IMR-90 (cell line): ENCODE data around the gene SLC1A7. TPM values are rescaled to one million over a fixed set of nuclear protein-coding genes. Genes with fewer than 3 reads are reported as not detected.

Experiments used
- ATAC-seq: fragments of 200-7000 bp; cut with Tn5 transposase; 2 replicates; pipeline ENCODE4 v1.9.1; 2020; ENCODE audit warnings: low read depth, mild to moderate bottlenecking, moderate library complexity
- BruUV-seq: library from RNA; stranded (reverse); fragments of 400-500 nt; replicated peaks from 2 replicates; lab custom pipeline; 2021; lab: Mats Ljungman, UMichigan
- CTCF ChIA-PET: fragments of 300-600 bp; formaldehyde crosslinking; extraction: SDS; loops from one replicate; lab custom pipeline; 2021; ENCODE audit warnings: antibody characterized with exemption; lab: Yijun Ruan, JAX
- POLR2A ChIA-PET: fragments of 300-600 bp; sonication (Branson Sonifier 250); formaldehyde crosslinking; loops from one replicate; lab custom pipeline; 2022; ENCODE audit warnings: antibody characterized with exemption; ENCODE audit not compliant: unreplicated experiment; lab: Charles Lee
- DNase-seq: peaks from one replicate; pipeline ENCODE4 v3.0.0; 2013
- H2AFZ ChIP-seq: replicated peaks from 2 replicates; pipeline ENCODE3; 2013; ENCODE audit warnings: low read length, mild to moderate bottlenecking; ENCODE audit not compliant: poor library complexity
- H2AK5ac ChIP-seq: 2 replicates; pipeline ENCODE4 v1.6.1; 2013; ENCODE audit warnings: low read depth, low read length, inconsistent platforms
- H2AK9ac ChIP-seq: replicated peaks from 2 replicates; pipeline ENCODE3; 2013; ENCODE audit warnings: mild to moderate bottlenecking, low read depth, low read length, moderate library complexity; ENCODE audit not compliant: poor library complexity
- H2BK120ac ChIP-seq: 2 replicates; pipeline ENCODE4 v1.6.1; 2013; ENCODE audit warnings: low read depth, low read length, inconsistent platforms
- H2BK15ac ChIP-seq: 3 replicates; pipeline ENCODE4 v1.6.1; 2013; ENCODE audit warnings: low read depth, low read length, inconsistent platforms
- H2BK20ac ChIP-seq: 2 replicates; pipeline ENCODE4 v1.6.1; 2013; ENCODE audit warnings: low read depth, mild to moderate bottlenecking, inconsistent platforms, low read length, moderate library complexity
- H2BK5ac ChIP-seq: 2 replicates; pipeline ENCODE4 v1.6.1; 2013; ENCODE audit warnings: mild to moderate bottlenecking, low read depth, low read length, inconsistent platforms; ENCODE audit not compliant: poor library complexity, severe bottlenecking
- H3K14ac ChIP-seq: replicated peaks from 2 replicates; pipeline ENCODE4 v1.6.1; 2013; ENCODE audit warnings: low read depth, low read length, inconsistent platforms
- H3K18ac ChIP-seq: 2 replicates; pipeline ENCODE4 v1.6.1; 2013; ENCODE audit warnings: low read depth, low read length, control low read depth
- H3K23ac ChIP-seq: 2 replicates; pipeline ENCODE4 v1.6.1; 2013; ENCODE audit warnings: low read depth, low read length, inconsistent platforms
- H3K27ac ChIP-seq: 2 replicates; pipeline ENCODE4 v1.5.1; 2013; ENCODE audit warnings: mild to moderate bottlenecking, control low read depth, low read length; ENCODE audit not compliant: insufficient read depth
- H3K27me3 ChIP-seq: 2 replicates; pipeline ENCODE4 v1.6.1; 2013; ENCODE audit warnings: low read length; ENCODE audit not compliant: control insufficient read depth, insufficient read depth
- H3K36me3 ChIP-seq: 2 replicates; pipeline ENCODE4 v1.6.1; 2013; ENCODE audit warnings: low read length, mixed read lengths; ENCODE audit not compliant: control insufficient read depth, insufficient read depth
- H3K4ac ChIP-seq: 2 replicates; pipeline ENCODE4 v1.6.1; 2013; ENCODE audit warnings: low read depth, low read length, inconsistent platforms
- H3K4me1 ChIP-seq: 2 replicates; pipeline ENCODE4 v1.6.1; 2013; ENCODE audit warnings: low read length, mixed read lengths; ENCODE audit not compliant: control insufficient read depth, insufficient read depth
- H3K4me2 ChIP-seq: 2 replicates; pipeline ENCODE4 v1.6.1; 2013; ENCODE audit warnings: low read depth, mild to moderate bottlenecking, control low read depth, low read length, moderate library complexity
- H3K4me3 ChIP-seq: 2 replicates; pipeline ENCODE4 v1.5.1; 2013; ENCODE audit warnings: low read depth, mild to moderate bottlenecking, control low read depth, low read length, moderate library complexity; ENCODE audit not compliant: insufficient read depth
- H3K56ac ChIP-seq: 2 replicates; pipeline ENCODE4 v1.6.1; 2013; ENCODE audit warnings: low read length, inconsistent platforms; ENCODE audit not compliant: insufficient read depth; ENCODE audit errors: extremely low read depth
- H3K79me1 ChIP-seq, 2 experiments: 2 replicates each; pipeline ENCODE4 v1.6.1; 2013; ENCODE audit warnings: low read length in 2 of 2, inconsistent platforms in 1 of 2, low read depth in 1 of 2
- H3K9ac ChIP-seq: 2 replicates; pipeline ENCODE4 v1.6.1; 2013; ENCODE audit warnings: low read depth, low read length, control low read depth
- H3K9me1 ChIP-seq: 2 replicates; pipeline ENCODE4 v1.6.1; 2013; ENCODE audit warnings: low read length, inconsistent platforms; ENCODE audit not compliant: insufficient read depth
- H3K9me3 ChIP-seq: 2 replicates; pipeline ENCODE4 v1.6.1; 2013; ENCODE audit warnings: low read length; ENCODE audit not compliant: control insufficient read depth, insufficient read depth
- H4K20me1 ChIP-seq: 2 replicates; pipeline ENCODE4 v1.6.1; 2013; ENCODE audit warnings: low read length, inconsistent platforms; ENCODE audit not compliant: insufficient read depth
- H4K5ac ChIP-seq: 2 replicates; pipeline ENCODE4 v1.6.1; 2013; ENCODE audit warnings: mild to moderate bottlenecking, low read depth, low read length, control low read depth
- H4K8ac ChIP-seq, 2 experiments: 2 replicates each; pipeline ENCODE4 v1.6.1; 2013; ENCODE audit warnings: low read depth in 2 of 2, low read length in 2 of 2, control low read depth in 1 of 2, inconsistent platforms in 1 of 2
- H4K91ac ChIP-seq: 2 replicates; pipeline ENCODE4 v1.6.1; 2013; ENCODE audit warnings: low read depth, low read length, inconsistent platforms; ENCODE audit not compliant: insufficient read depth
- BHLHE40 ChIP-seq: fragments of 150-350 bp; IDR thresholded peaks from 2 replicates; pipeline ENCODE4 v1.6.1; 2016; ENCODE audit warnings: mild to moderate bottlenecking, low read depth, low read length
- CEBPB ChIP-seq: IDR thresholded peaks from 2 replicates; pipeline ENCODE4 v1.6.1; 2012; ENCODE audit warnings: low read depth, low read length, improper control_type of control experiment
- CHD1 ChIP-seq: IDR thresholded peaks from 2 replicates; pipeline ENCODE4 v1.6.1; 2012; ENCODE audit warnings: low read depth, low read length, improper control_type of control experiment
- CTCF ChIP-seq: conservative IDR thresholded peaks from 2 replicates; pipeline ENCODE4 v1.5.1; 2012; ENCODE audit warnings: mild to moderate bottlenecking, low read depth, low read length, improper control_type of control experiment
- FOS ChIP-seq: fragments of 150-350 bp; IDR thresholded peaks from 2 replicates; pipeline ENCODE4 v1.6.1; 2016; ENCODE audit warnings: low read depth, low read length
- MAFK ChIP-seq: IDR thresholded peaks from 2 replicates; pipeline ENCODE4 v1.6.1; 2012; ENCODE audit warnings: low read depth, low read length, improper control_type of control experiment
- MAZ ChIP-seq: IDR thresholded peaks from 2 replicates; pipeline ENCODE4 v1.6.1; 2012; ENCODE audit warnings: low read depth, mild to moderate bottlenecking, low read length, improper control_type of control experiment, moderate library complexity, borderline replicate concordance
- NFE2L2 ChIP-seq: fragments of 150-350 bp; IDR thresholded peaks from 2 replicates; pipeline ENCODE4 v1.6.1; 2016; ENCODE audit warnings: low read depth, mild to moderate bottlenecking, low read length
- POLR2A ChIP-seq: IDR thresholded peaks from 2 replicates; pipeline ENCODE4 v1.6.1; 2012; ENCODE audit warnings: mild to moderate bottlenecking, low read depth, low read length
- RAD21 ChIP-seq: IDR thresholded peaks from 2 replicates; pipeline ENCODE4 v1.6.1; 2012; ENCODE audit warnings: low read length, improper control_type of control experiment
- RCOR1 ChIP-seq: IDR thresholded peaks from 2 replicates; pipeline ENCODE4 v1.6.1; 2012; ENCODE audit warnings: mild to moderate bottlenecking, low read length, improper control_type of control experiment; ENCODE audit not compliant: insufficient replicate concordance
- RFX5 ChIP-seq: IDR thresholded peaks from 2 replicates; pipeline ENCODE4 v1.8.0; 2012; ENCODE audit warnings: low read depth, mild to moderate bottlenecking, low read length, moderate library complexity
- SMC3 ChIP-seq: fragments of 150-350 bp; IDR thresholded peaks from 2 replicates; pipeline ENCODE4 v1.6.1; 2016; ENCODE audit warnings: low read depth, mild to moderate bottlenecking, antibody characterized with exemption, low read length, moderate library complexity
- USF2 ChIP-seq: fragments of 150-350 bp; IDR thresholded peaks from 2 replicates; pipeline ENCODE4 v1.6.1; 2017; ENCODE audit warnings: mild to moderate bottlenecking, antibody characterized with exemption, low read length, low read depth
- WGBS, 2 experiments: methylation state at CpG; one replicate each; pipeline versions ENCODE4 v1.1.5 to v1.1.7; 2013; ENCODE audit warnings: missing lambda C conversion rate in 2 of 2; ENCODE audit not compliant: insufficient read length in 1 of 2; ENCODE audit errors: extremely low coverage in 2 of 2; 5-methylcytosine and 5-hydroxymethylcytosine counted together
- dilution Hi-C: fragments of 300-500 bp; cut with HindIII; formaldehyde crosslinking; loops from one replicate; pipeline ENCODE4 v1.14.3; 2018; ENCODE audit warnings: low sequenced_read_pairs; ENCODE audit not compliant: unreplicated experiment
- in situ Hi-C: fragments of 300-500 bp; cut with MboI; formaldehyde crosslinking; loops from 3 replicates; pipeline ENCODE4 v1.14.3; 2019; ENCODE audit warnings: low sequenced_read_pairs, inconsistent platforms, mixed read lengths
- intact Hi-C: fragments of 100-400 bp; cut with micrococcal nuclease; formaldehyde crosslinking; loops from 2 replicates; pipeline ENCODE4 v1.10.0; 2022
- polyA plus RNA-seq, 3 experiments: library from polyadenylated mRNA; depleted of rRNA; stranded (reverse); fragments of >200 nt; gene quantifications; 2 replicates each; pipeline ENCODE4 v1.2.3, GENCODE V29; 2012; ENCODE audit warnings: low replicate concordance in 1 of 3
- total RNA-seq: library from RNA; depleted of rRNA; stranded (reverse); fragments of >200 nt; gene quantifications from 2 replicates; pipeline ENCODE4 v1.2.3, GENCODE V29; 2012

Gene SLC1A7
- total and polyA plus RNA-seq, 2 of the 4 experiments (the other 2 are of a cell fraction) = 0.05 TPM; not detected in 1

GRCh38 chr1:53117836-53118235 lies 24.6 kb downstream of the SLC1A7 start:
- ATAC-seq (no peak), DNase-seq (no peak)
- H3K23ac ChIP-seq = no peak overlapping the region
- POLR2A ChIA-PET = no interaction called here
- H2BK120ac ChIP-seq = peak overlapping the region; percentile 99
- peaks cover 28% of the 10 kb centered on the region for H3K4me1 ChIP-seq
- CTCF ChIA-PET = no interaction called here
- no peak overlapping the region for H4K5ac ChIP-seq
- BruUV-seq = no TSS peak
- H4K91ac ChIP-seq = peak overlapping the region; percentile 98
- H3K27ac ChIP-seq = no peak overlapping the region
- H3K9ac ChIP-seq = no peak overlapping the region
- H3K9me3 ChIP-seq = no peaks in the 10 kb centered on the region
- no peaks in the 10 kb centered on the region for H3K36me3 ChIP-seq
- peak overlapping the region; percentile 35; the same call in 1 of the 2 replicates for H2AK5ac ChIP-seq
- peaks cover 41% of the 10 kb centered on the region for H3K9me1 ChIP-seq
- H4K20me1 ChIP-seq = no peaks in the 10 kb centered on the region
- dilution Hi-C loops (no loop called here), in situ Hi-C loops (no loop called here), intact Hi-C loops (no loop called here)
- H2AK9ac ChIP-seq = no peak overlapping the region
- no peak overlapping the region for H3K14ac ChIP-seq
- H3K56ac ChIP-seq = no peak overlapping the region
- H2BK5ac ChIP-seq = no peak overlapping the region
- 87% methylated on average over 3 of the region's 9 CpGs; no CpG with 5 or more reads in 1 of the 2 experiments for WGBS, 2 experiments
- no peaks in the 10 kb centered on the region for H3K27me3 ChIP-seq
- peak overlapping the region; percentile 9 for H2AFZ ChIP-seq
- no peaks in the 10 kb centered on the region for H3K79me1 ChIP-seq
- H2BK20ac ChIP-seq = peak overlapping the region; percentile 78; the same call in 1 of the 2 replicates
- TF ChIP-seq SMC3 (no peak), BHLHE40 (no peak), CTCF (no peak), CHD1 (no peak), RCOR1 (no peak), CEBPB (no peak), MAFK (no peak), POLR2A (no peak), RAD21 (no peak), USF2 (no peak), MAZ (no peak), FOS (no peak), NFE2L2 (no peak), RFX5 (no peak)
- peak overlapping the region; percentile 30; the same call in 1 of the 3 replicates for H2BK15ac ChIP-seq
- H3K4me3 ChIP-seq = no peak overlapping the region
- H4K8ac ChIP-seq = no peak overlapping the region; a peak in 1 of 4 replicates
- peak overlapping the region; percentile 99 for H3K4ac ChIP-seq
- no peak overlapping the region for H3K4me2 ChIP-seq
- no peak overlapping the region for H3K18ac ChIP-seq
